ENCODE data around the gene AOC3. TPM values are rescaled to one million over a fixed set of nuclear protein-coding genes. Genes with fewer than 3 reads are reported as not detected.

AOC3 gene
- total and polyA plus RNA-seq, 2 of the 13 experiments (the other 11 are each of a cell fraction or from before 2014, with no cell fraction given): 8.7 to 51.7 TPM

DNA sequence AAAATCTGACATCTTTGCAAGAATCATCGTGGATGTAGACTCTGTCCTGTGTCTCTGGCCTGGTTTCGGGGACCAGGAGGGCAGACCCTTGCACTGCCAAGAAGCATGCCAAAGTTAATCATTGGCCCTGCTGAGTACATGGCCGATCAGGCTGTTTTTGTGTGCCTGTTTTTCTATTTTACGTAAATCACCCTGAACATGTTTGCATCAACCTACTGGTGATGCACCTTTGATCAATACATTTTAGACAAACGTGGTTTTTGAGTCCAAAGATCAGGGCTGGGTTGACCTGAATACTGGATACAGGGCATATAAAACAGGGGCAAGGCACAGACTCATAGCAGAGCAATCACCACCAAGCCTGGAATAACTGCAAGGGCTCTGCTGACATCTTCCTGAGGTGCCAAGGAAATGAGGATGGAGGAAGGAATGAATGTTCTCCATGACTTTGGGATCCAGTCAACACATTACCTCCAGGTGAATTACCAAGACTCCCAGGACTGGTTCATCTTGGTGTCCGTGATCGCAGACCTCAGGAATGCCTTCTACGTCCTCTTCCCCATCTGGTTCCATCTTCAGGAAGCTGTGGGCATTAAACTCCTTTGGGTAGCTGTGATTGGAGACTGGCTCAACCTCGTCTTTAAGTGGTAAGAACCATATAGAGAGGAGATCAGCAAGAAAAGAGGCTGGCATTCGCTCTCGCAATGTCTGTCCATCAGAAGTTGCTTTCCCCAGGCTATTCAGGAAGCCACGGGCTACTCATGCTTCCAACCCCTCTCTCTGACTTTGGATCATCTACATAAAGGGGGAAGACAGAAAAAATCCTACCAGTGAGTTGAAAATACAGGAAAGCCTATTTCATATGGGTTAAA lies 49.7 kb downstream of the AOC3 start, which contains the start of gene G6PC1 (continued):
- TF ChIP-seq, protein P1, sequence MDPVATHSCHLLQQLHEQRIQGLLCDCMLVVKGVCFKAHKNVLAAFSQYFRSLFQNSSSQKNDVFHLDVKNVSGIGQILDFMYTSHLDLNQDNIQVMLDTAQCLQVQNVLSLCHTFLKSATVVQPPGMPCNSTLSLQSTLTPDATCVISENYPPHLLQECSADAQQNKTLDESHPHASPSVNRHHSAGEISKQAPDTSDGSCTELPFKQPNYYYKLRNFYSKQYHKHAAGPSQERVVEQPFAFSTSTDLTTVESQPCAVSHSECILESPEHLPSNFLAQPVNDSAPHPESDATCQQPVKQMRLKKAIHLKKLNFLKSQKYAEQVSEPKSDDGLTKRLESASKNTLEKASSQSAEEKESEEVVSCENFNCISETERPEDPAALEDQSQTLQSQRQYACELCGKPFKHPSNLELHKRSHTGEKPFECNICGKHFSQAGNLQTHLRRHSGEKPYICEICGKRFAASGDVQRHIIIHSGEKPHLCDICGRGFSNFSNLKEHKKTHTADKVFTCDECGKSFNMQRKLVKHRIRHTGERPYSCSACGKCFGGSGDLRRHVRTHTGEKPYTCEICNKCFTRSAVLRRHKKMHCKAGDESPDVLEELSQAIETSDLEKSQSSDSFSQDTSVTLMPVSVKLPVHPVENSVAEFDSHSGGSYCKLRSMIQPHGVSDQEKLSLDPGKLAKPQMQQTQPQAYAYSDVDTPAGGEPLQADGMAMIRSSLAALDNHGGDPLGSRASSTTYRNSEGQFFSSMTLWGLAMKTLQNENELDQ (CRISPR knock-in tag; IDR thresholded peaks at IDR 0.05; ENCODE audit: borderline replicate concordance): no peak
- TF ChIP-seq ZFX (CRISPR knock-in tag; IDR thresholded peaks at IDR 0.05; ENCODE audit: low read depth): peak; percentile 65; the same call in 1 of the 2 replicates
- peak; percentile 90 for TF ChIP-seq FOXA3 (CRISPR knock-in tag; IDR thresholded peaks at IDR 0.05)
- no peak for TF ChIP-seq ZSCAN12 (CRISPR knock-in tag; IDR thresholded peaks at IDR 0.05)
- TF ChIP-seq MAFF (IDR thresholded peaks at IDR 0.05; ENCODE audit: low read depth, low read length): 0 out of 2 replicates have a peak, but pooled peaks have one; percentile 15
- no peak for TF ChIP-seq ZBTB3 (CRISPR knock-in tag; IDR thresholded peaks at IDR 0.05; ENCODE audit: borderline replicate concordance, low read depth)
- TF ChIP-seq, protein P2, sequence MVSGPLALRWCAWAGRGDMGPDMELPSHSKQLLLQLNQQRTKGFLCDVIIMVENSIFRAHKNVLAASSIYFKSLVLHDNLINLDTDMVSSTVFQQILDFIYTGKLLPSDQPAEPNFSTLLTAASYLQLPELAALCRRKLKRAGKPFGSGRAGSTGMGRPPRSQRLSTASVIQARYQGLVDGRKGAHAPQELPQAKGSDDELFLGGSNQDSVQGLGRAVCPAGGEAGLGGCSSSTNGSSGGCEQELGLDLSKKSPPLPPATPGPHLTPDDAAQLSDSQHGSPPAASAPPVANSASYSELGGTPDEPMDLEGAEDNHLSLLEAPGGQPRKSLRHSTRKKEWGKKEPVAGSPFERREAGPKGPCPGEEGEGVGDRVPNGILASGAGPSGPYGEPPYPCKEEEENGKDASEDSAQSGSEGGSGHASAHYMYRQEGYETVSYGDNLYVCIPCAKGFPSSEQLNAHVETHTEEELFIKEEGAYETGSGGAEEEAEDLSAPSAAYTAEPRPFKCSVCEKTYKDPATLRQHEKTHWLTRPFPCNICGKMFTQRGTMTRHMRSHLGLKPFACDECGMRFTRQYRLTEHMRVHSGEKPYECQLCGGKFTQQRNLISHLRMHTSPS (CRISPR knock-in tag; IDR thresholded peaks at IDR 0.05; ENCODE audit: low read depth): peak; percentile 70; the same call in 1 of the 2 replicates
- TF ChIP-seq ZNF205 (CRISPR knock-in tag; IDR thresholded peaks at IDR 0.05): no peak; the same call in 1 of the 2 replicates
- TF ChIP-seq, protein P3, sequence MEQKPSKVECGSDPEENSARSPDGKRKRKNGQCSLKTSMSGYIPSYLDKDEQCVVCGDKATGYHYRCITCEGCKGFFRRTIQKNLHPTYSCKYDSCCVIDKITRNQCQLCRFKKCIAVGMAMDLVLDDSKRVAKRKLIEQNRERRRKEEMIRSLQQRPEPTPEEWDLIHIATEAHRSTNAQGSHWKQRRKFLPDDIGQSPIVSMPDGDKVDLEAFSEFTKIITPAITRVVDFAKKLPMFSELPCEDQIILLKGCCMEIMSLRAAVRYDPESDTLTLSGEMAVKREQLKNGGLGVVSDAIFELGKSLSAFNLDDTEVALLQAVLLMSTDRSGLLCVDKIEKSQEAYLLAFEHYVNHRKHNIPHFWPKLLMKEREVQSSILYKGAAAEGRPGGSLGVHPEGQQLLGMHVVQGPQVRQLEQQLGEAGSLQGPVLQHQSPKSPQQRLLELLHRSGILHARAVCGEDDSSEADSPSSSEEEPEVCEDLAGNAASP (CRISPR knock-in tag; IDR thresholded peaks at IDR 0.05; ENCODE audit: borderline replicate concordance): peak; percentile 72; the same call in 1 of the 2 replicates
- TF ChIP-seq RORA (CRISPR knock-in tag; IDR thresholded peaks at IDR 0.05): no peak; the same call in 1 of the 2 replicates
- TF ChIP-seq SMC3 (IDR thresholded peaks at IDR 0.05; ENCODE audit: low read length): peak; percentile 13; the same call in 1 of the 2 replicates
- peak; percentile 74 for TF ChIP-seq HNF4G (IDR thresholded peaks at IDR 0.05; ENCODE audit: borderline replicate concordance, low read depth, low read length)
- TF ChIP-seq HNF4G (CRISPR knock-in tag; IDR thresholded peaks at IDR 0.05; ENCODE audit: borderline replicate concordance, low read depth): peak; percentile 90
- TF ChIP-seq ZNF549 (CRISPR knock-in tag; IDR thresholded peaks at IDR 0.05): no peak
- no peak for TF ChIP-seq ATF7 (IDR thresholded peaks at IDR 0.05)
- TF ChIP-seq ATF7 (CRISPR knock-in tag; IDR thresholded peaks at IDR 0.05): no peak

Data from HepG2 (cell line).